AG09319 (cell line): Measurements from ENCODE around the gene INO80C.

ENCODE experiments used
- DNase-seq: peaks from one replicate; pipeline ENCODE4 v3.0.0-alpha.2; 2010; ENCODE audit warnings: low read depth; ENCODE audit errors: extremely low read depth
- TF ChIP-seq, protein P1 (sequence below): IDR thresholded peaks from 2 replicates; pipeline ENCODE4 v1.5.1; 2011; ENCODE audit warnings: low read depth, mild to moderate bottlenecking, inconsistent platforms, low read length, moderate library complexity

Gene INO80C

GRCh38 chr18:35497370-35498197, at the start of gene INO80C:
INO80C (minus strand) TSS chr18:35497960; CDS start chr18:35497874, 86 bp downstream.
- DNase-seq: peak; percentile 87
- TF ChIP-seq, protein P1, sequence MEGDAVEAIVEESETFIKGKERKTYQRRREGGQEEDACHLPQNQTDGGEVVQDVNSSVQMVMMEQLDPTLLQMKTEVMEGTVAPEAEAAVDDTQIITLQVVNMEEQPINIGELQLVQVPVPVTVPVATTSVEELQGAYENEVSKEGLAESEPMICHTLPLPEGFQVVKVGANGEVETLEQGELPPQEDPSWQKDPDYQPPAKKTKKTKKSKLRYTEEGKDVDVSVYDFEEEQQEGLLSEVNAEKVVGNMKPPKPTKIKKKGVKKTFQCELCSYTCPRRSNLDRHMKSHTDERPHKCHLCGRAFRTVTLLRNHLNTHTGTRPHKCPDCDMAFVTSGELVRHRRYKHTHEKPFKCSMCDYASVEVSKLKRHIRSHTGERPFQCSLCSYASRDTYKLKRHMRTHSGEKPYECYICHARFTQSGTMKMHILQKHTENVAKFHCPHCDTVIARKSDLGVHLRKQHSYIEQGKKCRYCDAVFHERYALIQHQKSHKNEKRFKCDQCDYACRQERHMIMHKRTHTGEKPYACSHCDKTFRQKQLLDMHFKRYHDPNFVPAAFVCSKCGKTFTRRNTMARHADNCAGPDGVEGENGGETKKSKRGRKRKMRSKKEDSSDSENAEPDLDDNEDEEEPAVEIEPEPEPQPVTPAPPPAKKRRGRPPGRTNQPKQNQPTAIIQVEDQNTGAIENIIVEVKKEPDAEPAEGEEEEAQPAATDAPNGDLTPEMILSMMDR: no peak

DNA sequence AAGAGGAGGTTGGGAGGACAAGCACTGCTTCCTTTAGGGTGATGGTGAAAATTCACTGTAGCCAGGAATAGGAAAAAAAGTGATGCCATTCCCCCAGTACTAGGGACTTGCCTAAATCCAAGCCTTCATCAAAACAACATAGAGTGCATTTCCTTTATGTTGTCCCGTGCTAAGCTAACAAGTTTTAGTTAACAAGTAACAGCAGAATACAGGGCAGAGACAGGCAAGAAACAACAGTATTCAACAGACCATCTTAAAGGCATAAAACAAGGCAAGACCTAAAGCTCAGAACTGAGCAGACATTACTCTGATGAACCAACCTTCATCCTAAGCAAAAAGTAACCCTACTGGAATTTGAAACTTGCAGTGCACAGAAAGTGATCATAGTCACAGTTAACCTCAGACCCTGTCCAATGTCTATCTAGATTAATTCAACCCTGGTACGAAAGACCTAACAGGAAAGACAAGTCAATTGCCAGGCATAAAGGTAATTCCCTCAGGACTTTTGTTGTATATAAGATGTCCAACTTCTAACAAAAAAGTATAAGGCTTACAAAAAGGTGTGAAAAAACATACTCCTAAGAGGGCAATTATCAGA, 49.3 kb upstream of the INO80C start:
- no peak for DNase-seq
- TF ChIP-seq, protein P1: no peak

- no peak for DNase-seq
- TF ChIP-seq, protein P1: no peak
Observed at GRCh38 chr18:35542356-35542755, 44.6 kb upstream of the INO80C start.

GRCh38 chr18:35535297-35535696, 37.5 kb upstream of the INO80C start:
- no peak for DNase-seq
- TF ChIP-seq, protein P1: no peak

DNA sequence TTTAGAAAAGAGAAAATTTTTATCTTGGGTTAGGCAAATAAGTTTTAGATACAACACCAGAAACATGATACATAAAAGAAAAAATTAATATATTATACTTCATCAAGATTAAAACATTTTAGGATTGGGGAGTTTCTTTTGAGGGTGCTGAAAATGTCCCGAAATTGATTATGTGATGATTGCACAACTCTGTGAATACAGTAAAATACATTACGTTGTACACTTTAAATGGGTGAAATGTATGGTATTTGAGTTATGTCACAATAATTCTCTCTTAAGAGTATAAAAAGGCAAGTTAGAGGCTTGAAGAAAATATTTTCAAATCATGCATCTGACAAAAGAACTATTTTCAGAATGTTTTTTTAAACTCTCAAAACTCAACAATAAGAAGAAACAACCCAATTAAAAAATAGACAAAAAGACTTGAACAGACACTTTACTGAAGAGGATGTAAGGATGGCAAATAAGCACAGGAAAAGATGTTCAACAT, 36.2 kb upstream of the INO80C start:
- DNase-seq: no peak
- TF ChIP-seq, protein P1: no peak

DNA sequence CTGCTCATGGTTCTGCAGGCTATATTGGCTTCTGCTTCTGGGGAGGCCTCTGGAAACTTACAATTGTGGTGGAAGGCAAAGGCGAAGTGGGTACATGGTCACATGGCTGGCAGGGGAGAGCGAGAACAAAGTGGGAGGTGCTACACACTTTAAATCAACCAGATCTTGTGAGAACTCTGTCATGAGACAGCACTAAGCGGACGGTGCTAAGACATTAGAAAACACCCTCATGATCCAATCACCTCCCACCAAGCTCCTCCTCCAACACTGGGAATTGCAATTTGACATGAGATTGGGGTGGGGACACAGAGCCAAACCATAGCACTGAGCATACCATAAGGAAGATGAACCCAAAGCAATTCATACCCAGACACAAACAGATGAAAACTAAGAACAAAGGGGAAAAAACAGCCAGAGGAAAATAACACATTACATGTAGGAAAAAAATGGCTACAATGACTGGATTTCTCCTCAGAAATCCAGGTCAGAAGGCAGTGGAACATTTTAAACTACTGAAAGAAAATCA, 31.1 kb upstream of the INO80C start:
- TF ChIP-seq, protein P1: no peak
- DNase-seq: no peak
